Measurements from ENCODE around the gene ARHGAP44.

ARHGAP44 gene

GRCh38 chr17:12907477-12907876 is 118.2 kb downstream of the ARHGAP44 start:
- DNase-seq, result no peak

GRCh38 chr17:12909046-12909445 is 119.7 kb downstream of the ARHGAP44 start:
- no peak for DNase-seq

GRCh38 chr17:12909511-12909910 is 120.2 kb downstream of the ARHGAP44 start:
- DNase-seq, result no peak

GRCh38 chr17:12911239-12911638 is 121.9 kb downstream of the ARHGAP44 start:
- no peak for DNase-seq

- no peak for DNase-seq
These were observed 128.1 kb downstream of the ARHGAP44 start for GRCh38 chr17:12917399-12917798.

GRCh38 chr17:12918142-12918541 is 128.8 kb downstream of the ARHGAP44 start:
- DNase-seq, result no peak

- DNase-seq, result no peak
These were observed 132.8 kb downstream of the ARHGAP44 start for GRCh38 chr17:12922120-12922519.

- DNase-seq, result no peak
These were observed 135.3 kb downstream of the ARHGAP44 start for GRCh38 chr17:12924614-12925013.

- no peak for DNase-seq
These were observed 137.7 kb downstream of the ARHGAP44 start for GRCh38 chr17:12927001-12927400.

- no peak for DNase-seq
These were observed 138.5 kb downstream of the ARHGAP44 start for GRCh38 chr17:12927541-12928425.

- DNase-seq, result no peak
These were observed 139.4 kb downstream of the ARHGAP44 start for GRCh38 chr17:12928736-12929135.

- DNase-seq, result no peak
These were observed 147.2 kb downstream of the ARHGAP44 start for GRCh38 chr17:12936501-12936900.

GRCh38 chr17:12940699-12941098 is 151.4 kb downstream of the ARHGAP44 start:
- DNase-seq, result no peak

- no peak for DNase-seq
These were observed 157.7 kb downstream of the ARHGAP44 start for GRCh38 chr17:12947047-12947446.

- DNase-seq, result no peak
These were observed 162.7 kb downstream of the ARHGAP44 start for GRCh38 chr17:12952012-12952411.

- no peak for DNase-seq
These were observed 163.9 kb downstream of the ARHGAP44 start for GRCh38 chr17:12953156-12953555.

GRCh38 chr17:12955521-12955920 is 166.2 kb downstream of the ARHGAP44 start:
- DNase-seq, result no peak

GRCh38 chr17:12958786-12959185 is 169.5 kb downstream of the ARHGAP44 start:
- DNase-seq, result no peak

- DNase-seq, result no peak
These were observed 170.1 kb downstream of the ARHGAP44 start for GRCh38 chr17:12959441-12959840.

- DNase-seq, result no peak
These were observed 172.4 kb downstream of the ARHGAP44 start for GRCh38 chr17:12961655-12962054.

- no peak for DNase-seq
These were observed 174.2 kb downstream of the ARHGAP44 start for GRCh38 chr17:12963505-12963904.

GRCh38 chr17:12964162-12964561 is 174.9 kb downstream of the ARHGAP44 start:
- DNase-seq, result no peak

- DNase-seq, result no peak
These were observed 175.5 kb downstream of the ARHGAP44 start for GRCh38 chr17:12964840-12965239.

- DNase-seq, result no peak
These were observed 176.7 kb downstream of the ARHGAP44 start for GRCh38 chr17:12965988-12966387.

- DNase-seq, result no peak
These were observed 177.1 kb downstream of the ARHGAP44 start for GRCh38 chr17:12966413-12966812.
